SU-DHL-6 (cell line): ENCODE measurements around the gene ERI2.

Experiments
- H2AFZ ChIP-seq: fragments of 200-600 bp; sonication (generic); 2 replicates; pipeline ENCODE4 v1.6.1; 2014; ENCODE audit warnings: low read depth, mild to moderate bottlenecking, moderate library complexity, mixed read lengths, antibody characterized with exemption, low read length; ENCODE audit not compliant: severe bottlenecking
- H3F3A ChIP-seq: fragments of 200-600 bp; shearing (Covaris generic); 2 replicates; pipeline ENCODE4 v1.6.0; 2016; ENCODE audit warnings: antibody characterized with exemption, mild to moderate bottlenecking; ENCODE audit not compliant: insufficient read depth
- H3K27ac ChIP-seq: fragments of 200-600 bp; sonication (generic); 2 replicates; pipeline ENCODE4 v1.5.1; 2016; ENCODE audit warnings: low read depth, mild to moderate bottlenecking, low read length, moderate library complexity, mixed read lengths
- H3K27me3 ChIP-seq: fragments of 200-600 bp; sonication (generic), shearing (Covaris generic); 2 replicates; pipeline ENCODE4 v1.6.0; 2014; ENCODE audit warnings: mild to moderate bottlenecking, low read length
- H3K36me3 ChIP-seq: fragments of 200-600 bp; sonication (generic); 2 replicates; pipeline ENCODE4 v1.6.1; 2014; ENCODE audit warnings: mild to moderate bottlenecking, low read length, mixed read lengths
- H3K4me2 ChIP-seq: fragments of 300-600, 200-600 bp; shearing (Covaris generic), sonication (generic); 2 replicates; pipeline ENCODE4 v1.6.0; 2014; ENCODE audit warnings: low read length, low read depth, mild to moderate bottlenecking; ENCODE audit not compliant: poor library complexity, severe bottlenecking
- H3K4me3 ChIP-seq: fragments of 200-600 bp; sonication (generic); 2 replicates; pipeline ENCODE4 v1.5.1; 2014; ENCODE audit warnings: antibody characterized with exemption, low read length, mild to moderate bottlenecking, mixed read lengths; ENCODE audit not compliant: insufficient read depth, poor library complexity, severe bottlenecking
- H3K79me2 ChIP-seq: fragments of 200-600 bp; sonication (generic); 2 replicates; pipeline ENCODE4 v1.6.1; 2014; ENCODE audit warnings: mild to moderate bottlenecking, low read length, moderate library complexity; ENCODE audit not compliant: insufficient read depth
- H3K9ac ChIP-seq: fragments of 200-600 bp; sonication (generic); 2 replicates; pipeline ENCODE4 v1.7.0; 2014; ENCODE audit warnings: mild to moderate bottlenecking, low read length
- H3K9me2 ChIP-seq: fragments of 200-600 bp; sonication (generic); replicated peaks from 2 replicates; pipeline ENCODE4 v1.6.1; 2014; ENCODE audit warnings: low read length; ENCODE audit not compliant: insufficient read depth
- H3K9me3 ChIP-seq: fragments of 200-600 bp; sonication (generic); 2 replicates; pipeline ENCODE4 v1.6.1; 2014; ENCODE audit warnings: low read length, mixed read lengths; ENCODE audit not compliant: insufficient read depth
- H4K20me1 ChIP-seq: fragments of 200-600 bp; sonication (generic); 2 replicates; pipeline ENCODE4 v1.6.1; 2014; ENCODE audit warnings: low read depth, mild to moderate bottlenecking, antibody characterized with exemption, low read length, moderate library complexity, mixed read lengths
- CTCF ChIP-seq: fragments of 200-600 bp; sonication (generic); IDR thresholded peaks from one replicate; pipeline ENCODE4 v1.5.1; 2017; ENCODE audit warnings: antibody characterized with exemption, mild to moderate bottlenecking, low read length, moderate library complexity; ENCODE audit not compliant: insufficient read depth, poor library complexity, severe bottlenecking
- EZH2phosphoT487 ChIP-seq: fragments of 200-600 bp; sonication (generic), shearing (Covaris generic); conservative IDR thresholded peaks from 2 replicates; pipeline ENCODE4 v1.6.1; 2018; ENCODE audit warnings: mild to moderate bottlenecking, antibody characterized with exemption, low read length, moderate library complexity, mixed read lengths

Gene ERI2

GRCh38 chr16:20755238-20755637 lies 51.0 kb downstream of the ERI2 start:
- H3K4me2 ChIP-seq = no peak overlapping the region
- H4K20me1 ChIP-seq = no peaks in the 10 kb centered on the region
- H3K9me3 ChIP-seq = no peaks in the 10 kb centered on the region
- H3K79me2 ChIP-seq = no peaks in the 10 kb centered on the region
- H3K27ac ChIP-seq = no peak overlapping the region
- H2AFZ ChIP-seq = no peak overlapping the region
- TF ChIP-seq EZH2phosphoT487 (no peak), CTCF (no peak)
- H3F3A ChIP-seq = no peaks in the 10 kb centered on the region
- 0 out of 2 replicates have a peak, but pooled peaks cover 3% of the 10 kb centered on the region for H3K27me3 ChIP-seq
- no peaks in the 10 kb centered on the region for H3K36me3 ChIP-seq
- H3K4me3 ChIP-seq = no peak overlapping the region
- H3K9ac ChIP-seq = no peak overlapping the region
- no peaks in the 10 kb centered on the region for H3K9me2 ChIP-seq

GRCh38 chr16:20753727-20754126 lies 52.5 kb downstream of the ERI2 start:
- H3K9me3 ChIP-seq = no peaks in the 10 kb centered on the region
- H3K4me2 ChIP-seq = no peak overlapping the region
- H3K4me3 ChIP-seq = no peak overlapping the region
- no peaks in the 10 kb centered on the region for H3K79me2 ChIP-seq
- no peak overlapping the region for H2AFZ ChIP-seq
- H3K9me2 ChIP-seq = no peaks in the 10 kb centered on the region
- H3K27me3 ChIP-seq = 0 out of 2 replicates have a peak, but pooled peaks cover 3% of the 10 kb centered on the region
- H3K36me3 ChIP-seq = no peaks in the 10 kb centered on the region
- TF ChIP-seq CTCF (no peak), EZH2phosphoT487 (no peak)
- no peaks in the 10 kb centered on the region for H4K20me1 ChIP-seq
- H3K9ac ChIP-seq = no peak overlapping the region
- no peaks in the 10 kb centered on the region for H3F3A ChIP-seq
- no peak overlapping the region for H3K27ac ChIP-seq

- no peak overlapping the region for H2AFZ ChIP-seq
- TF ChIP-seq CTCF (no peak), EZH2phosphoT487 (no peak)
- H3K27ac ChIP-seq = no peak overlapping the region
- no peak overlapping the region for H3K9ac ChIP-seq
- no peak overlapping the region for H3K4me2 ChIP-seq
- 0 out of 2 replicates have a peak, but pooled peaks cover 3% of the 10 kb centered on the region for H3K27me3 ChIP-seq
- no peak overlapping the region for H3K4me3 ChIP-seq
- H3K9me3 ChIP-seq = 0 out of 2 replicates have a peak, but pooled peaks cover 7% of the 10 kb centered on the region
- H3K79me2 ChIP-seq = no peaks in the 10 kb centered on the region
- no peaks in the 10 kb centered on the region for H3K9me2 ChIP-seq
- H3K36me3 ChIP-seq = no peaks in the 10 kb centered on the region
- no peaks in the 10 kb centered on the region for H4K20me1 ChIP-seq
- no peaks in the 10 kb centered on the region for H3F3A ChIP-seq
These were observed 55.7 kb downstream of the ERI2 start for GRCh38 chr16:20750558-20750957.
